ENCODE data around the gene DTX3L.

Gene DTX3L

GRCh38 chr3:122608916-122609315 lies 44.8 kb downstream of the DTX3L start:
- DNase-seq = no peak

GRCh38 chr3:122609798-122610559 lies 45.8 kb downstream of the DTX3L start:
- peak; percentile 57 to 58 for DNase-seq

GRCh38 chr3:122612696-122613095 lies 48.6 kb downstream of the DTX3L start:
- no peak for DNase-seq

GRCh38 chr3:122615303-122615702 lies 51.2 kb downstream of the DTX3L start:
- no peak for DNase-seq

- no peak for DNase-seq
These were observed 54.5 kb downstream of the DTX3L start for GRCh38 chr3:122618614-122619013.

GRCh38 chr3:122619040-122619439 lies 54.9 kb downstream of the DTX3L start:
- DNase-seq = no peak

GRCh38 chr3:122620399-122620798 lies 56.3 kb downstream of the DTX3L start:
- DNase-seq = no peak

GRCh38 chr3:122621112-122621511 lies 57.0 kb downstream of the DTX3L start:
- DNase-seq = no peak

GRCh38 chr3:122623031-122623829 lies 59.1 kb downstream of the DTX3L start:
- DNase-seq = no peak

Data from activated T-cell treated with anti-CD3 and anti-CD28 coated beads, Interleukin-2, amount 50 U/mL, for 48 hours (primary cell).